ENCODE data around the gene SEMA4F.

SEMA4F gene

GRCh38 chr2:74668087-74668486 lies 14.0 kb downstream of the SEMA4F start:
- DNase-seq = no peak

- DNase-seq = no peak
Observed at GRCh38 chr2:74670263-74670662, 16.2 kb downstream of the SEMA4F start.

- peak; percentile 69 for DNase-seq
Observed at GRCh38 chr2:74671479-74671878, 17.4 kb downstream of the SEMA4F start.

GRCh38 chr2:74673826-74674528 lies 19.9 kb downstream of the SEMA4F start:
- DNase-seq = no peak

- no peak for DNase-seq
Observed at GRCh38 chr2:74675090-74675489, 21.0 kb downstream of the SEMA4F start.

- DNase-seq = no peak
Observed at GRCh38 chr2:74676331-74676730, 22.3 kb downstream of the SEMA4F start.

- no peak for DNase-seq
Observed at GRCh38 chr2:74679615-74680014, 25.6 kb downstream of the SEMA4F start.

GRCh38 chr2:74682501-74682900 lies 28.5 kb downstream of the SEMA4F start:
- no peak for DNase-seq

- no peak for DNase-seq
Observed at GRCh38 chr2:74685408-74685807, 31.4 kb downstream of the SEMA4F start.

- no peak for DNase-seq
Observed at GRCh38 chr2:74688881-74689280, 34.8 kb downstream of the SEMA4F start.

GRCh38 chr2:74689671-74690070 lies 35.6 kb downstream of the SEMA4F start:
- no peak for DNase-seq

GRCh38 chr2:74690571-74690970 lies 36.5 kb downstream of the SEMA4F start:
- DNase-seq = peak; percentile 61

- DNase-seq = no peak
Observed at GRCh38 chr2:74691929-74692328, 37.9 kb downstream of the SEMA4F start.

- DNase-seq = no peak
Observed at GRCh38 chr2:74693213-74693612, 39.2 kb downstream of the SEMA4F start.

GRCh38 chr2:74693668-74694067 lies 39.6 kb downstream of the SEMA4F start:
- no peak for DNase-seq

- DNase-seq = no peak
Observed at GRCh38 chr2:74694281-74694680, 40.2 kb downstream of the SEMA4F start.

GRCh38 chr2:74695663-74696062 lies 41.6 kb downstream of the SEMA4F start:
- DNase-seq = no peak

- peak; percentile 62 for DNase-seq
Observed at GRCh38 chr2:74696829-74697228, 42.8 kb downstream of the SEMA4F start.

- no peak for DNase-seq
Observed at GRCh38 chr2:74700643-74701372, 46.8 kb downstream of the SEMA4F start.

GRCh38 chr2:74702001-74702715 lies 48.1 kb downstream of the SEMA4F start:
- DNase-seq = no peak

GRCh38 chr2:74703373-74703772 lies 49.3 kb downstream of the SEMA4F start:
- no peak for DNase-seq

GRCh38 chr2:74704216-74704615 lies 50.2 kb downstream of the SEMA4F start:
- no peak for DNase-seq

- DNase-seq = no peak
Observed at GRCh38 chr2:74706741-74707140, 52.7 kb downstream of the SEMA4F start.

GRCh38 chr2:74707837-74708236 lies 53.8 kb downstream of the SEMA4F start:
- DNase-seq = no peak

Measured in fibroblast of skin of right biceps (primary cell).